Astrocyte (in vitro differentiated cells and primary cell): ENCODE results near the gene TBC1D24. TPM values are rescaled to one million over a fixed set of nuclear protein-coding genes. Genes with fewer than 3 reads are reported as not detected.

Experiments used
- DNase-seq: peaks from one replicate; pipeline ENCODE4 v3.0.0-alpha.2; 2010; ENCODE audit warnings: low read depth
- FAIRE-seq: peaks from 2 replicates; lab custom pipeline; 2011; peaks lifted over from hg19 to GRCh38; lab: Jason Lieb, UNC
- H2AFZ ChIP-seq: 2 replicates; pipeline ENCODE4 v1.6.0; 2012; ENCODE audit warnings: low read depth, low read length, inconsistent platforms
- H3K27ac ChIP-seq: 2 replicates; pipeline ENCODE4 v1.5.1; 2011; ENCODE audit warnings: low read depth, low read length, inconsistent platforms
- H3K27me3 ChIP-seq: 2 replicates; pipeline ENCODE4 v1.6.0; 2011; ENCODE audit warnings: low read length, inconsistent platforms; ENCODE audit not compliant: insufficient read depth
- H3K36me3 ChIP-seq: 2 replicates; pipeline ENCODE4 v1.5.1; 2011; ENCODE audit warnings: low read length, inconsistent platforms; ENCODE audit not compliant: insufficient read depth
- H3K4me1 ChIP-seq: 2 replicates; pipeline ENCODE4 v1.5.1; 2011; ENCODE audit warnings: low read length, inconsistent platforms; ENCODE audit not compliant: insufficient read depth
- H3K4me2 ChIP-seq: 2 replicates; pipeline ENCODE4 v1.6.0; 2012; ENCODE audit warnings: low read length, inconsistent platforms
- H3K4me3 ChIP-seq: 2 replicates; pipeline ENCODE4 v1.5.1; 2011; ENCODE audit warnings: low read depth, mild to moderate bottlenecking, low read length, inconsistent platforms; ENCODE audit not compliant: insufficient read depth
- H3K79me2 ChIP-seq: 2 replicates; pipeline ENCODE4 v1.6.0; 2012; ENCODE audit warnings: mild to moderate bottlenecking, low read length, inconsistent platforms; ENCODE audit not compliant: insufficient read depth
- H3K9ac ChIP-seq: 2 replicates; pipeline ENCODE4 v1.6.0; 2012; ENCODE audit warnings: mild to moderate bottlenecking, low read length, inconsistent platforms
- H3K9me3 ChIP-seq: 2 replicates; pipeline ENCODE4 v1.5.1; 2012; ENCODE audit warnings: low read depth, mild to moderate bottlenecking, low read length, inconsistent platforms; ENCODE audit not compliant: insufficient read depth
- H4K20me1 ChIP-seq: 2 replicates; pipeline ENCODE4 v1.6.0; 2012; ENCODE audit warnings: low read length, inconsistent platforms; ENCODE audit not compliant: insufficient read depth
- H3K27ac Mint-ChIP-seq: one replicate; pipeline ENCODE4 v1.8.0; 2021; ENCODE audit warnings: mild to moderate bottlenecking, mixed read lengths; ENCODE audit not compliant: unreplicated experiment
- H3K27me3 Mint-ChIP-seq: one replicate; pipeline ENCODE4 v1.8.0; 2021; ENCODE audit warnings: low read depth, mixed read lengths; ENCODE audit not compliant: unreplicated experiment
- H3K36me3 Mint-ChIP-seq: one replicate; pipeline ENCODE4 v1.8.0; 2021; ENCODE audit warnings: low read depth, mixed read lengths; ENCODE audit not compliant: unreplicated experiment
- H3K4me1 Mint-ChIP-seq: one replicate; pipeline ENCODE4 v1.8.0; 2021; ENCODE audit warnings: low read depth, mixed read lengths; ENCODE audit not compliant: unreplicated experiment
- H3K4me3 Mint-ChIP-seq: one replicate; pipeline ENCODE4 v1.8.0; 2021; ENCODE audit warnings: mild to moderate bottlenecking, moderate library complexity, mixed read lengths; ENCODE audit not compliant: unreplicated experiment
- H3K9me3 Mint-ChIP-seq: one replicate; pipeline ENCODE4 v1.8.0; 2021; ENCODE audit warnings: mild to moderate bottlenecking, mixed read lengths; ENCODE audit not compliant: unreplicated experiment
- EZH2 ChIP-seq: IDR thresholded peaks from 2 replicates; pipeline ENCODE4 v1.6.1; 2012; ENCODE audit warnings: mild to moderate bottlenecking, low read length, inconsistent platforms; ENCODE audit not compliant: insufficient read depth
- total RNA-seq: library from RNA; stranded (reverse); gene quantifications from 2 replicates; pipeline ENCODE4 v1.2.1, GENCODE V29; 2021
- TF ChIP-seq, protein P1 (sequence below): IDR thresholded peaks from 2 replicates; pipeline ENCODE4 v1.5.1; 2011; ENCODE audit warnings: low read depth, mild to moderate bottlenecking, inconsistent platforms, low read length, moderate library complexity; ENCODE audit not compliant: insufficient read depth

TBC1D24 gene
- total RNA-seq, 1 donor from 2014 or later, result 13.4 TPM

- no peak for FAIRE-seq
These were observed 15.1 kb upstream of the TBC1D24 start, which contains the start of gene TEDC2 for GRCh38 chr16:2459647-2460390. TEDC2 (plus strand) TSS chr16:2460109; CDS start chr16:2460145, 36 bp downstream.

DNA sequence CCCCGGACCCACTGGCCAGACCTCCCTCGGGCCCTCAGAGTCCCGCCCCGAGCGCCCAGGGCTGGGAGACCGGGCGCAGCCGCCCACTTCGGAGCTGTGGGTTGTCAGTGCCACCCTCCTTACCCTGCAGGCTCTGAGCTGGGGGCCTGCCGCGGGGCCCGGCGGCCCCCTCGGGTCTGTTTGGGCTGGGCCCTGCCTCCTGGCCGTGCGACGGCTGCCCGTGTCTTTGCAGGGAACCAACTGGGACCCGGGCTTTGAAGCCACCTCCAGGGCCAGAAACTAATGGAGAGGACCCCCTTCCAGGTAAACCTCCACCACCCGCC, 14.6 kb upstream of the TBC1D24 start:
- H3K79me2 ChIP-seq, result peaks cover 8% of the 10 kb centered on the region
- H3K4me3 Mint-ChIP-seq, result peak overlapping the region; percentile 78
- no peak for FAIRE-seq
- no peak for TF ChIP-seq EZH2
- TF ChIP-seq, protein P1, sequence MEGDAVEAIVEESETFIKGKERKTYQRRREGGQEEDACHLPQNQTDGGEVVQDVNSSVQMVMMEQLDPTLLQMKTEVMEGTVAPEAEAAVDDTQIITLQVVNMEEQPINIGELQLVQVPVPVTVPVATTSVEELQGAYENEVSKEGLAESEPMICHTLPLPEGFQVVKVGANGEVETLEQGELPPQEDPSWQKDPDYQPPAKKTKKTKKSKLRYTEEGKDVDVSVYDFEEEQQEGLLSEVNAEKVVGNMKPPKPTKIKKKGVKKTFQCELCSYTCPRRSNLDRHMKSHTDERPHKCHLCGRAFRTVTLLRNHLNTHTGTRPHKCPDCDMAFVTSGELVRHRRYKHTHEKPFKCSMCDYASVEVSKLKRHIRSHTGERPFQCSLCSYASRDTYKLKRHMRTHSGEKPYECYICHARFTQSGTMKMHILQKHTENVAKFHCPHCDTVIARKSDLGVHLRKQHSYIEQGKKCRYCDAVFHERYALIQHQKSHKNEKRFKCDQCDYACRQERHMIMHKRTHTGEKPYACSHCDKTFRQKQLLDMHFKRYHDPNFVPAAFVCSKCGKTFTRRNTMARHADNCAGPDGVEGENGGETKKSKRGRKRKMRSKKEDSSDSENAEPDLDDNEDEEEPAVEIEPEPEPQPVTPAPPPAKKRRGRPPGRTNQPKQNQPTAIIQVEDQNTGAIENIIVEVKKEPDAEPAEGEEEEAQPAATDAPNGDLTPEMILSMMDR, result no peak
- no peak overlapping the region for H3K27ac ChIP-seq
- H3K27me3 Mint-ChIP-seq, result no peaks in the 10 kb centered on the region
- peaks cover 8% of the 10 kb centered on the region for H3K36me3 ChIP-seq
- peak overlapping the region; percentile 78 for H2AFZ ChIP-seq
- H3K36me3 Mint-ChIP-seq, result peaks cover 2% of the 10 kb centered on the region
- peaks cover 7% of the 10 kb centered on the region for H3K4me1 Mint-ChIP-seq
- H4K20me1 ChIP-seq, result peaks cover 5% of the 10 kb centered on the region
- peak overlapping the region; percentile 90 for H3K4me2 ChIP-seq
- peaks cover 14% of the 10 kb centered on the region for H3K4me1 ChIP-seq
- H3K9me3 ChIP-seq, result no peaks in the 10 kb centered on the region
- H3K27me3 ChIP-seq, result no peaks in the 10 kb centered on the region
- H3K9ac ChIP-seq, result peak overlapping the region; percentile 79
- no peaks in the 10 kb centered on the region for H3K9me3 Mint-ChIP-seq
- DNase-seq, result no peak
- H3K27ac Mint-ChIP-seq, result no peak overlapping the region
- H3K4me3 ChIP-seq, result peak overlapping the region; percentile 59

More at GRCh38 chr16:2459647-2460390, 15.1 kb upstream of the TBC1D24 start, which contains the start of gene TEDC2:
- TF ChIP-seq, protein P1, result no peak
- TF ChIP-seq EZH2, result no peak
- Histone ChIP-seq H2AFZ (peak within 1 kb of the TSS; percentile 78), H3K9me3 (no peaks in the 10 kb centered on the region), H3K27me3 (no peaks in the 10 kb centered on the region), H3K36me3 (peaks cover 8% of the 10 kb centered on the region), H3K4me2 (peak within 1 kb of the TSS; percentile 90), H3K9ac (peak within 1 kb of the TSS; percentile 79), H3K79me2 (peaks cover 8% of the 10 kb centered on the region), H4K20me1 (peaks cover 5% of the 10 kb centered on the region), H3K4me3 (peak within 1 kb of the TSS; percentile 59), H3K4me1 (peaks cover 14% of the 10 kb centered on the region), H3K27ac (no peak within 1 kb of the TSS)
- Mint-ChIP-seq H3K36me3 (peaks cover 2% of the 10 kb centered on the region), H3K27me3 (no peaks in the 10 kb centered on the region), H3K9me3 (no peaks in the 10 kb centered on the region), H3K27ac (peak within 1 kb of the TSS; percentile 21), H3K4me1 (peaks cover 7% of the 10 kb centered on the region), H3K4me3 (peak within 1 kb of the TSS; percentile 86)
- DNase-seq, result peak; percentile 79

- peak overlapping the region; percentile 90 for H3K4me2 ChIP-seq
- peaks cover 8% of the 10 kb centered on the region for H3K36me3 ChIP-seq
- H3K4me3 Mint-ChIP-seq, result peak overlapping the region; percentile 78
- DNase-seq (no peak), FAIRE-seq (no peak)
- H3K79me2 ChIP-seq, result peaks cover 8% of the 10 kb centered on the region
- no peaks in the 10 kb centered on the region for H3K9me3 ChIP-seq
- H4K20me1 ChIP-seq, result peaks cover 5% of the 10 kb centered on the region
- no peak for TF ChIP-seq EZH2
- TF ChIP-seq, protein P1, result no peak
- no peak overlapping the region for H3K27ac ChIP-seq
- H3K9ac ChIP-seq, result peak overlapping the region; percentile 79
- no peaks in the 10 kb centered on the region for H3K9me3 Mint-ChIP-seq
- H3K4me3 ChIP-seq, result peak overlapping the region; percentile 59
- H3K27me3 Mint-ChIP-seq, result no peaks in the 10 kb centered on the region
- H2AFZ ChIP-seq, result no peak overlapping the region
- H3K36me3 Mint-ChIP-seq, result peaks cover 2% of the 10 kb centered on the region
- no peaks in the 10 kb centered on the region for H3K27me3 ChIP-seq
- peaks cover 7% of the 10 kb centered on the region for H3K4me1 Mint-ChIP-seq
- H3K4me1 ChIP-seq, result peaks cover 14% of the 10 kb centered on the region
- no peak overlapping the region for H3K27ac Mint-ChIP-seq
These were observed 14.0 kb upstream of the TBC1D24 start for GRCh38 chr16:2460916-2461315.
